Fibroblast of villous mesenchyme (primary cell): Measurements from ENCODE around the gene MLLT3. TPM values are rescaled to one million over a fixed set of nuclear protein-coding genes. Genes with fewer than 3 reads are reported as not detected.

Experiments used
- DNase-seq: peaks from one replicate; pipeline ENCODE4 v3.0.0-alpha.2; 2010; ENCODE audit warnings: low read depth
- H3K4me3 ChIP-seq: 2 replicates; pipeline ENCODE4 v1.5.1; 2011; ENCODE audit warnings: low read depth, mild to moderate bottlenecking, low read length
- total RNA-seq: library from RNA; depleted of rRNA; stranded (reverse); fragments of >200 nt; gene quantifications from 2 replicates; pipeline ENCODE4 v1.2.3, GENCODE V29; 2012
- TF ChIP-seq, protein P1 (sequence below): IDR thresholded peaks from 2 replicates; pipeline ENCODE4 v1.5.1; 2012; ENCODE audit warnings: low read depth, mild to moderate bottlenecking, low read length; ENCODE audit not compliant: insufficient read depth

MLLT3 gene
- total RNA-seq, 1 donor: 44.9 TPM

GRCh38 chr9:20506099-20506900 lies 116.0 kb downstream of the MLLT3 start:
- no peak overlapping the region for H3K4me3 ChIP-seq
- TF ChIP-seq, protein P1, sequence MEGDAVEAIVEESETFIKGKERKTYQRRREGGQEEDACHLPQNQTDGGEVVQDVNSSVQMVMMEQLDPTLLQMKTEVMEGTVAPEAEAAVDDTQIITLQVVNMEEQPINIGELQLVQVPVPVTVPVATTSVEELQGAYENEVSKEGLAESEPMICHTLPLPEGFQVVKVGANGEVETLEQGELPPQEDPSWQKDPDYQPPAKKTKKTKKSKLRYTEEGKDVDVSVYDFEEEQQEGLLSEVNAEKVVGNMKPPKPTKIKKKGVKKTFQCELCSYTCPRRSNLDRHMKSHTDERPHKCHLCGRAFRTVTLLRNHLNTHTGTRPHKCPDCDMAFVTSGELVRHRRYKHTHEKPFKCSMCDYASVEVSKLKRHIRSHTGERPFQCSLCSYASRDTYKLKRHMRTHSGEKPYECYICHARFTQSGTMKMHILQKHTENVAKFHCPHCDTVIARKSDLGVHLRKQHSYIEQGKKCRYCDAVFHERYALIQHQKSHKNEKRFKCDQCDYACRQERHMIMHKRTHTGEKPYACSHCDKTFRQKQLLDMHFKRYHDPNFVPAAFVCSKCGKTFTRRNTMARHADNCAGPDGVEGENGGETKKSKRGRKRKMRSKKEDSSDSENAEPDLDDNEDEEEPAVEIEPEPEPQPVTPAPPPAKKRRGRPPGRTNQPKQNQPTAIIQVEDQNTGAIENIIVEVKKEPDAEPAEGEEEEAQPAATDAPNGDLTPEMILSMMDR: no peak
- DNase-seq: no peak

- TF ChIP-seq, protein P1: no peak
- H3K4me3 ChIP-seq: no peak overlapping the region
- DNase-seq: no peak
Observed at GRCh38 chr9:20505574-20505973, 116.7 kb downstream of the MLLT3 start.

GRCh38 chr9:20504930-20505329 lies 117.4 kb downstream of the MLLT3 start:
- TF ChIP-seq, protein P1: no peak
- H3K4me3 ChIP-seq: no peak overlapping the region
- no peak for DNase-seq

- no peak for DNase-seq
- TF ChIP-seq, protein P1: no peak
- H3K4me3 ChIP-seq: no peak overlapping the region
Observed at GRCh38 chr9:20500101-20500500, 122.2 kb downstream of the MLLT3 start.

DNA sequence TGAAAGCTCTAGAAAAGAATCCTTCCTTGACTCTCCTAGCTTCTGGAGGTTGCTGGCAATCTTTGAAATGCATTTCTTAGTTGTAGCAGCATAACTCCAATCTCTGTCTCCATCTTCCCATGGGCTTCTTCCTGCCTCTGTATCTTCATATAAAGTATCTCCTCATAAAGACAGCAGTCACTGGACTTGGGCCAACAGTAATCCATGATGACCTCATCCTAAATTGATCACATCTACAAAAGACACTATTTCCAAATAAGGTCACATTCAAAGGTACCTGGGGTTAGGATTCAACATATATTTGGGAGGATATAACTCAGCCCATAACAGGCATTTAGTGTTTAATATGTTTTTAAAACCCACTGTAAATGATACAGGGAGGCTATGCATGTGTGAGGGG lies 123.3 kb downstream of the MLLT3 start:
- DNase-seq: no peak
- TF ChIP-seq, protein P1: no peak
- H3K4me3 ChIP-seq: no peak overlapping the region

GRCh38 chr9:20496328-20496727 lies 126.0 kb downstream of the MLLT3 start:
- H3K4me3 ChIP-seq: no peak overlapping the region
- TF ChIP-seq, protein P1: no peak
- DNase-seq: no peak

DNA sequence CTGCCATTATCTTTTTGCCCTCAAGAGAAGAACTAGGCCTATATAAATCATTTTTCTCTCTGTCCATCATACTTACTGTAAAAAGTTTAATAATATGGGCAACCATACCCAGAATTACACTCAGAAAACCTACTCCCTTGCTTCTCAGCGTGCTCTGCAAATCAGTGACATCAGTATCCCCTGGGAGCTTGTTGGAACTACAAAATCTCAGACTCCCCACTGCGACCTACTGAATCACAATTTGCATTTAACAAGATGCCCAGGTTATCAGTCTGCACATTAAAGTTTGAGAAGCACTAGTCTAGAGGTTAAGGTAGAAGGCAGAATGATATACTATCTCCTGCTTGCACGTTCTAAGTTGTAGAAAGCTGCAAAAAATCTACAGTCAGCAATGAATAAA lies 127.2 kb downstream of the MLLT3 start:
- no peak for DNase-seq
- TF ChIP-seq, protein P1: no peak

More for the DNA sequence above, 127.2 kb downstream of the MLLT3 start:
- H3K4me3 ChIP-seq: no peak overlapping the region
